Measurements from ENCODE around the gene EDN3.

DNA sequence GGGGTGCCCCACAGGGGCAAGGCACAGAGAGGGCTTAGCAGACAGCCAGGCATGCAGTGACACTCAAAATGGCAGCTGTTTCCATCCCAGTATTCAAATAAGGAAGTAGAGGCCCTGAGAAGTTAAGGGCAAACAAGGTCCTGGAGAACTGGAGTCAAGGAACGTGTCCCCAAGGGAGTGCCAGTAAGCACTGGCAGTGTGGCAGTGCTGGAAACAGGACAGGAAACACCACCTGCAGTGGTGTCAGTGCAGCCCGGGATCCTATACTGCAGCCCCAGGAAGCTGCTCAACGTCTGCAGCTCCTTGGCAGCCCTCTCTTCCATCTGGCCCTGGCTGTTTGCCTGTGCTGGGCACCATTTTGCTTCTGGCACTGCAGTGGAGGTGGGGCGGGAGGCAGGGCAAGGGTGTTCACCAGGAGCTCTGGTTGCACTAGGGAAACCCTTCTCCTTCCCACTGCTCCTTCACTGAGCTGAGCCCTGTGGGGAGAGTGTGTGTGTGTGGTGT, 56.3 kb downstream of the EDN3 start:
- TF ChIP-seq, protein P1, sequence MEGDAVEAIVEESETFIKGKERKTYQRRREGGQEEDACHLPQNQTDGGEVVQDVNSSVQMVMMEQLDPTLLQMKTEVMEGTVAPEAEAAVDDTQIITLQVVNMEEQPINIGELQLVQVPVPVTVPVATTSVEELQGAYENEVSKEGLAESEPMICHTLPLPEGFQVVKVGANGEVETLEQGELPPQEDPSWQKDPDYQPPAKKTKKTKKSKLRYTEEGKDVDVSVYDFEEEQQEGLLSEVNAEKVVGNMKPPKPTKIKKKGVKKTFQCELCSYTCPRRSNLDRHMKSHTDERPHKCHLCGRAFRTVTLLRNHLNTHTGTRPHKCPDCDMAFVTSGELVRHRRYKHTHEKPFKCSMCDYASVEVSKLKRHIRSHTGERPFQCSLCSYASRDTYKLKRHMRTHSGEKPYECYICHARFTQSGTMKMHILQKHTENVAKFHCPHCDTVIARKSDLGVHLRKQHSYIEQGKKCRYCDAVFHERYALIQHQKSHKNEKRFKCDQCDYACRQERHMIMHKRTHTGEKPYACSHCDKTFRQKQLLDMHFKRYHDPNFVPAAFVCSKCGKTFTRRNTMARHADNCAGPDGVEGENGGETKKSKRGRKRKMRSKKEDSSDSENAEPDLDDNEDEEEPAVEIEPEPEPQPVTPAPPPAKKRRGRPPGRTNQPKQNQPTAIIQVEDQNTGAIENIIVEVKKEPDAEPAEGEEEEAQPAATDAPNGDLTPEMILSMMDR (IDR thresholded peaks at IDR 0.05; ENCODE audit: low read depth, low read length), result no peak
- TF ChIP-seq EZH2phosphoT487 (IDR thresholded peaks at IDR 0.05; ENCODE audit: low read depth), result no peak

All from OCI-LY3 (cell line).